Muscle layer of colon (tissue), 2 donors: ENCODE measurements around the gene RAB22A.

Source experiments
- H3K27ac ChIP-seq: one replicate; pipeline ENCODE4 v1.7.0; 2013; ENCODE audit warnings: low read depth, mild to moderate bottlenecking, low read length, moderate library complexity
- H3K27me3 ChIP-seq, 2 donors: one replicate each; pipeline ENCODE4 v1.7.0; 2013; ENCODE audit warnings: low read length in 2 of 2, mild to moderate bottlenecking in 2 of 2; ENCODE audit not compliant: insufficient read depth in 2 of 2, control insufficient read depth in 1 of 2
- H3K36me3 ChIP-seq: one replicate; pipeline ENCODE4 v1.7.0; 2013; ENCODE audit warnings: mild to moderate bottlenecking, low read length; ENCODE audit not compliant: insufficient read depth
- H3K4me1 ChIP-seq: one replicate; pipeline ENCODE4 v1.7.0; 2013; ENCODE audit warnings: mild to moderate bottlenecking, low read length; ENCODE audit not compliant: insufficient read depth
- H3K4me3 ChIP-seq, 2 donors: one replicate each; pipeline ENCODE4 v1.7.0; 2013; ENCODE audit warnings: low read length in 2 of 2, low read depth in 1 of 2, mild to moderate bottlenecking in 1 of 2, moderate library complexity in 1 of 2
- H3K9ac ChIP-seq: one replicate; pipeline ENCODE4 v1.7.0; 2013; ENCODE audit warnings: low read length
- H3K9me3 ChIP-seq: one replicate; pipeline ENCODE4 v1.7.0; 2013; ENCODE audit warnings: mild to moderate bottlenecking, low read length
- donor health status: abdominal sarcoma.
- donor health status: Adenocarcinoma of cecum.

RAB22A gene

GRCh38 chr20:58277578-58278472 lies 31.7 kb upstream of the RAB22A start:
- Histone ChIP-seq H3K27ac (no peak overlapping the region), H3K9ac (no peak overlapping the region), H3K4me1 (no peaks in the 10 kb centered on the region), H3K27me3 (no peaks in the 10 kb centered on the region), H3K36me3 (no peaks in the 10 kb centered on the region), H3K4me3 (no peak overlapping the region), H3K9me3 (no peaks in the 10 kb centered on the region)

- H3K27ac ChIP-seq = no peak overlapping the region
- H3K4me1 ChIP-seq = peaks cover 4% of the 10 kb centered on the region
- peaks cover 19% of the 10 kb centered on the region for H3K36me3 ChIP-seq
- H3K27me3 ChIP-seq = no peaks in the 10 kb centered on the region
- no peak overlapping the region for H3K9ac ChIP-seq
- H3K9me3 ChIP-seq = no peaks in the 10 kb centered on the region
- H3K4me3 ChIP-seq = no peak overlapping the region
These were observed 22.8 kb upstream of the RAB22A start for GRCh38 chr20:58286729-58287128.

GRCh38 chr20:58287638-58288037 lies 21.9 kb upstream of the RAB22A start:
- no peak overlapping the region for H3K9ac ChIP-seq
- H3K9me3 ChIP-seq = no peaks in the 10 kb centered on the region
- peaks cover 19% of the 10 kb centered on the region for H3K36me3 ChIP-seq
- H3K27ac ChIP-seq = no peak overlapping the region
- H3K4me3 ChIP-seq = no peak overlapping the region
- peaks cover 4% of the 10 kb centered on the region for H3K4me1 ChIP-seq
- H3K27me3 ChIP-seq = no peaks in the 10 kb centered on the region

- no peak overlapping the region for H3K9ac ChIP-seq
These were observed 20.4 kb upstream of the RAB22A start for GRCh38 chr20:58289143-58289542.

GRCh38 chr20:58293453-58293852 lies 16.1 kb upstream of the RAB22A start:
- H3K27ac ChIP-seq = no peak overlapping the region
- H3K9ac ChIP-seq = no peak overlapping the region
- H3K27me3 ChIP-seq = no peaks in the 10 kb centered on the region
- H3K4me3 ChIP-seq = no peak overlapping the region
- peaks cover 23% of the 10 kb centered on the region for H3K4me1 ChIP-seq
- H3K9me3 ChIP-seq = no peaks in the 10 kb centered on the region
- H3K36me3 ChIP-seq = peaks cover 2% of the 10 kb centered on the region

More at GRCh38 chr20:58289143-58289542, 20.4 kb upstream of the RAB22A start:
- H3K9me3 ChIP-seq = no peaks in the 10 kb centered on the region
- H3K36me3 ChIP-seq = peaks cover 19% of the 10 kb centered on the region
- no peak overlapping the region for H3K4me3 ChIP-seq
- no peak overlapping the region for H3K27ac ChIP-seq
- H3K27me3 ChIP-seq = no peaks in the 10 kb centered on the region
- H3K4me1 ChIP-seq = peaks cover 4% of the 10 kb centered on the region

- Histone ChIP-seq H3K36me3 (no peaks in the 10 kb centered on the region), H3K9ac (no peak overlapping the region), H3K9me3 (no peaks in the 10 kb centered on the region), H3K27me3 (no peaks in the 10 kb centered on the region), H3K27ac (no peak overlapping the region), H3K4me3 (no peak overlapping the region), H3K4me1 (peaks cover 19% of the 10 kb centered on the region)
These were observed 14.7 kb upstream of the RAB22A start for GRCh38 chr20:58294497-58295455.

- no peak overlapping the region for H3K27ac ChIP-seq
- peaks cover 19% of the 10 kb centered on the region for H3K4me1 ChIP-seq
- no peaks in the 10 kb centered on the region for H3K27me3 ChIP-seq
These were observed 13.3 kb upstream of the RAB22A start for GRCh38 chr20:58296051-58296837.

GRCh38 chr20:58297394-58297793 lies 12.1 kb upstream of the RAB22A start:
- no peaks in the 10 kb centered on the region for H3K27me3 ChIP-seq
- H3K9ac ChIP-seq = no peak overlapping the region
- no peak overlapping the region for H3K4me3 ChIP-seq
- no peaks in the 10 kb centered on the region for H3K9me3 ChIP-seq
- peaks cover 19% of the 10 kb centered on the region for H3K4me1 ChIP-seq
- H3K27ac ChIP-seq = no peak overlapping the region
- no peaks in the 10 kb centered on the region for H3K36me3 ChIP-seq

More at GRCh38 chr20:58296051-58296837, 13.3 kb upstream of the RAB22A start:
- Histone ChIP-seq H3K4me3 (no peak overlapping the region), H3K9me3 (no peaks in the 10 kb centered on the region), H3K9ac (no peak overlapping the region), H3K36me3 (no peaks in the 10 kb centered on the region)

- no peak overlapping the region for H3K4me3 ChIP-seq
- H3K27ac ChIP-seq = no peak overlapping the region
- peaks cover 8% of the 10 kb centered on the region for H3K4me1 ChIP-seq
- H3K9me3 ChIP-seq = no peaks in the 10 kb centered on the region
- H3K9ac ChIP-seq = no peak overlapping the region
- no peaks in the 10 kb centered on the region for H3K36me3 ChIP-seq
- H3K27me3 ChIP-seq = no peaks in the 10 kb centered on the region
These were observed 9.2 kb upstream of the RAB22A start for GRCh38 chr20:58300321-58300720.

GRCh38 chr20:58303547-58303946 lies 6.0 kb upstream of the RAB22A start:
- no peaks in the 10 kb centered on the region for H3K9me3 ChIP-seq
- H3K27ac ChIP-seq = no peak overlapping the region
- no peak overlapping the region for H3K9ac ChIP-seq
- H3K27me3 ChIP-seq = no peaks in the 10 kb centered on the region
- H3K36me3 ChIP-seq = no peaks in the 10 kb centered on the region
- no peaks in the 10 kb centered on the region for H3K4me1 ChIP-seq
- H3K4me3 ChIP-seq = no peak overlapping the region

- Histone ChIP-seq H3K4me3 (no peak overlapping the region), H3K9me3 (no peaks in the 10 kb centered on the region), H3K27me3 (no peaks in the 10 kb centered on the region), H3K4me1 (no peaks in the 10 kb centered on the region), H3K9ac (no peak overlapping the region), H3K27ac (no peak overlapping the region), H3K36me3 (no peaks in the 10 kb centered on the region)
These were observed 4.5 kb upstream of the RAB22A start for GRCh38 chr20:58305061-58305460.
